Caco-2 (cell line): ENCODE measurements around the gene HECA. TPM values are rescaled to one million over a fixed set of nuclear protein-coding genes. Genes with fewer than 3 reads are reported as not detected.

Source experiments
- BruUV-seq: library from RNA; stranded (reverse); fragments of 400-500 nt; replicated peaks from 2 replicates; lab custom pipeline; 2021; lab: Mats Ljungman, UMichigan
- CTCF ChIA-PET: fragments of 300-600 bp; sonication (Branson Sonifier 250); formaldehyde crosslinking; loops from one replicate; lab custom pipeline; 2022; ENCODE audit warnings: antibody characterized with exemption; lab: Charles Lee
- POLR2A ChIA-PET: fragments of 300-600 bp; sonication (Branson Sonifier 250); formaldehyde crosslinking; loops from one replicate; lab custom pipeline; 2022; ENCODE audit warnings: antibody characterized with exemption; lab: Charles Lee
- DNase-seq, 2 experiments: peaks; one replicate each; pipeline versions ENCODE4 v3.0.0 to v3.0.0-alpha.2; 2020 to 2022
- H3K27me3 ChIP-seq: replicated peaks from 2 replicates; pipeline ENCODE4 v1.6.0; 2011; ENCODE audit warnings: low read length; ENCODE audit not compliant: control insufficient read depth, insufficient read depth
- H3K36me3 ChIP-seq: 2 replicates; pipeline ENCODE4 v1.5.1; 2011; ENCODE audit warnings: low read length; ENCODE audit not compliant: control insufficient read depth, insufficient read depth
- H3K4me1 ChIP-seq: fragments of 250-450 bp; sonication (Bioruptor Pico); 2 replicates; pipeline ENCODE4 v1.5.1; 2020; ENCODE audit warnings: mild to moderate bottlenecking
- H3K4me3 ChIP-seq: 2 replicates; pipeline ENCODE4 v1.5.1; 2011; ENCODE audit warnings: low read depth, mild to moderate bottlenecking, control low read depth, low read length
- H3K9me3 ChIP-seq: fragments of 250-450 bp; sonication (Bioruptor Pico); 2 replicates; pipeline ENCODE4 v1.5.1; 2020; ENCODE audit warnings: mild to moderate bottlenecking, moderate library complexity
- H3K27ac Mint-ChIP-seq: one replicate; pipeline ENCODE4 v1.8.0; 2022; ENCODE audit warnings: mixed read lengths; ENCODE audit not compliant: unreplicated experiment
- H3K27me3 Mint-ChIP-seq: one replicate; pipeline ENCODE4 v1.8.0; 2022; ENCODE audit warnings: mixed read lengths; ENCODE audit not compliant: insufficient read depth, unreplicated experiment
- H3K36me3 Mint-ChIP-seq: one replicate; pipeline ENCODE4 v1.8.0; 2022; ENCODE audit warnings: mild to moderate bottlenecking, mixed read lengths; ENCODE audit not compliant: insufficient read depth, unreplicated experiment
- H3K4me1 Mint-ChIP-seq: one replicate; pipeline ENCODE4 v1.8.0; 2022; ENCODE audit warnings: low read depth, mixed read lengths; ENCODE audit not compliant: unreplicated experiment
- H3K4me3 Mint-ChIP-seq: one replicate; pipeline ENCODE4 v1.8.0; 2022; ENCODE audit warnings: mild to moderate bottlenecking, moderate library complexity, mixed read lengths; ENCODE audit not compliant: unreplicated experiment
- H3K9me3 Mint-ChIP-seq: one replicate; pipeline ENCODE4 v1.8.0; 2022; ENCODE audit warnings: mixed read lengths; ENCODE audit not compliant: unreplicated experiment
- intact Hi-C: fragments of 100-400 bp; cut with micrococcal nuclease; formaldehyde crosslinking; loops from one replicate; pipeline ENCODE4 v1.10.0; 2022; ENCODE audit not compliant: unreplicated experiment
- total RNA-seq: library from RNA; stranded (reverse); gene quantifications from 2 replicates; pipeline ENCODE4 v1.2.3, GENCODE V29; 2022
- TF ChIP-seq, protein P1 (sequence below), 2 experiments: fragments of 200-600 bp in 1 of 2; IDR thresholded peaks; 1 replicate in 1 of 2; 2 replicates in 1 of 2; pipeline versions ENCODE4 v1.5.1 to v1.8.0; 2011 to 2022; ENCODE audit warnings: antibody characterized with exemption in 1 of 2, control low read depth in 1 of 2, inconsistent platforms in 1 of 2, low read depth in 1 of 2, low read length in 1 of 2, mild to moderate bottlenecking in 1 of 2, moderate library complexity in 1 of 2; ENCODE audit not compliant: insufficient read depth in 1 of 2, severe bottlenecking in 1 of 2, unreplicated experiment in 1 of 2

The HECA gene
- total RNA-seq, 1 experiment from 2014 or later, result 4.9 TPM

DNA sequence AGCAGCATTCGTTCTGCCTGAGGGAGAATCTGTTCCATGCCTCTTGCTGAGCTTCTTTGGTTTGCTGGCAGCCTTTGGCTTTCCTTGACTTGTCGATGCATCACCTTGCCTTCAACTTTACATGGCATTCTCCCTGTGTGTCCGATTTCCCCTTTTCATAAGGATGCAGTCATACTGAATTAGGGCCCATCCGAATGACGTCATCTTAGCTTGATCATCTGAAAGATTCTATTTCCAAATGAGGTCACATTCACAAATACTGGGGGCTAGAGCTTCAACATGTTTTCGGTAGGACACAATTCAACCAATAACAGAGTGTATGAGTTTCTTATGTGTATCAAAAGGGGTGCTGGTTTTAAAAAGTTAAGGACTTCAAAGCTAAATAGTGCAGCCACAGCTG lies 27.8 kb upstream of the HECA start:
- intact Hi-C loops, result no loop called here
- H3K36me3 Mint-ChIP-seq, result no peaks in the 10 kb centered on the region
- no peaks in the 10 kb centered on the region for H3K4me1 Mint-ChIP-seq
- no peaks in the 10 kb centered on the region for H3K27me3 ChIP-seq
- no peak overlapping the region for H3K27ac Mint-ChIP-seq
- ChIA-PET CTCF (no interaction called here), POLR2A (no interaction called here)
- no peaks in the 10 kb centered on the region for H3K27me3 Mint-ChIP-seq
- no peak for DNase-seq
- BruUV-seq, result no TSS peak
- TF ChIP-seq, protein P1, sequence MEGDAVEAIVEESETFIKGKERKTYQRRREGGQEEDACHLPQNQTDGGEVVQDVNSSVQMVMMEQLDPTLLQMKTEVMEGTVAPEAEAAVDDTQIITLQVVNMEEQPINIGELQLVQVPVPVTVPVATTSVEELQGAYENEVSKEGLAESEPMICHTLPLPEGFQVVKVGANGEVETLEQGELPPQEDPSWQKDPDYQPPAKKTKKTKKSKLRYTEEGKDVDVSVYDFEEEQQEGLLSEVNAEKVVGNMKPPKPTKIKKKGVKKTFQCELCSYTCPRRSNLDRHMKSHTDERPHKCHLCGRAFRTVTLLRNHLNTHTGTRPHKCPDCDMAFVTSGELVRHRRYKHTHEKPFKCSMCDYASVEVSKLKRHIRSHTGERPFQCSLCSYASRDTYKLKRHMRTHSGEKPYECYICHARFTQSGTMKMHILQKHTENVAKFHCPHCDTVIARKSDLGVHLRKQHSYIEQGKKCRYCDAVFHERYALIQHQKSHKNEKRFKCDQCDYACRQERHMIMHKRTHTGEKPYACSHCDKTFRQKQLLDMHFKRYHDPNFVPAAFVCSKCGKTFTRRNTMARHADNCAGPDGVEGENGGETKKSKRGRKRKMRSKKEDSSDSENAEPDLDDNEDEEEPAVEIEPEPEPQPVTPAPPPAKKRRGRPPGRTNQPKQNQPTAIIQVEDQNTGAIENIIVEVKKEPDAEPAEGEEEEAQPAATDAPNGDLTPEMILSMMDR (IDR thresholded peaks at IDR 0.05; ENCODE audit: insufficient read depth in 1 of 2, low read depth in 1 of 2, low read length in 1 of 2, severe bottlenecking in 1 of 2, unreplicated experiment in 1 of 2), result no peak
- H3K4me3 Mint-ChIP-seq, result no peak overlapping the region
- H3K9me3 Mint-ChIP-seq, result peaks cover 10% of the 10 kb centered on the region
- no peaks in the 10 kb centered on the region for H3K4me1 ChIP-seq
- H3K9me3 ChIP-seq, result no peaks in the 10 kb centered on the region
- no peaks in the 10 kb centered on the region for H3K36me3 ChIP-seq
- H3K4me3 ChIP-seq, result no peak overlapping the region

DNA sequence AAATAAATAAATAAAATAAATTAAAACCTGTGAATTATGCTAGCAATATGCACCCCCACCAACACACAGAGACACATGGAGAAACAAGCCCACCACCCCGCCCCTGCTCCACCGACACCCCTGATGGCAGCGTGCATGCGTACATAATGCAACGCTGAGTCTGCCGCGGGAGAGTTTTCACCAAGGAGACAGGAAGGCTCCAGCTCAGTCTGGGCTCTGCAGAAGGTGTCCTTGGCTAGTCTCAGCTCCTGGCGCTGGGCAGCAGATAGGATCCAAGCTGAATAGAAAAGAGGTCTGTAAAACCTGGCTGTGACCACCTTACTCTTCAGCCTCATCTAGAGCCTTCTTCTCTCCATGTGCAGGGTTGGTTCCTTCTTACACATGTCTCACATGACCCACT lies 26.5 kb upstream of the HECA start:
- H3K27me3 Mint-ChIP-seq, result no peaks in the 10 kb centered on the region
- Histone ChIP-seq H3K27me3 (no peaks in the 10 kb centered on the region), H3K4me1 (no peaks in the 10 kb centered on the region), H3K36me3 (no peaks in the 10 kb centered on the region), H3K9me3 (no peaks in the 10 kb centered on the region), H3K4me3 (no peak overlapping the region)
- CTCF ChIA-PET, result no interaction called here
- H3K4me3 Mint-ChIP-seq, result no peak overlapping the region
- no peak for DNase-seq
- TF ChIP-seq, protein P1 (IDR thresholded peaks at IDR 0.05; ENCODE audit: insufficient read depth in 1 of 2, low read depth in 1 of 2, low read length in 1 of 2, severe bottlenecking in 1 of 2, unreplicated experiment in 1 of 2), result no peak
- H3K4me1 Mint-ChIP-seq, result no peaks in the 10 kb centered on the region
- H3K27ac Mint-ChIP-seq, result no peak overlapping the region
- peaks cover 7% of the 10 kb centered on the region for H3K9me3 Mint-ChIP-seq
- no peaks in the 10 kb centered on the region for H3K36me3 Mint-ChIP-seq
- no TSS peak for BruUV-seq
- intact Hi-C loops, result loop anchor here (2.0 kb wide), 1 partner anchor 120 kb away; the partner anchor contains the start of gene REPS1
- POLR2A ChIA-PET, result no interaction called here

DNA sequence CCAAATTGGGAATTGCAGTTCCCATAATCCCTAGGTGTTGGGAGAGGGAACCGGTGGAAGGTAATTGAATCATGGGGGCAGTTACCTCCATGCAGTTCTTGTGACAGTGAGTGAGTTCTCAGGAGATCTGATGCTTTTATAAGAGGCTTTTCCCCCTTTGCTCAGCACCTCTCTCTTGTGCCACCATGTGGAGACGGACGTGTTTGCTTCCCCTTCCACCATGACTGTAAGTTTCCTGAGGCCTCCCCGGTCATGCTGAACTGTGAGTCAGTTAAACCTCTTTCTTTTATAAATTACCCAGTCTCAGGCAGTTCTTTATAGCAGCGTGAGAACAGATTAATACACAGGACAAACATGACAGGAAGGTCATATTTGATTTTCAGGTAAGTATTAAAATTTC lies 25.3 kb upstream of the HECA start:
- POLR2A ChIA-PET, result no interaction called here
- no peaks in the 10 kb centered on the region for H3K9me3 Mint-ChIP-seq
- no TSS peak for BruUV-seq
- peak overlapping the region; percentile 33 for H3K27ac Mint-ChIP-seq
- TF ChIP-seq, protein P1 (IDR thresholded peaks at IDR 0.05; ENCODE audit: insufficient read depth in 1 of 2, low read depth in 1 of 2, low read length in 1 of 2, severe bottlenecking in 1 of 2, unreplicated experiment in 1 of 2), result peak; percentile 46 to 62
- no peak overlapping the region for H3K4me3 Mint-ChIP-seq
- intact Hi-C loops, result loop anchor here (1.0 to 2.0 kb wide), 3 partner anchors 80 to 291 kb away; partner anchors contain the start of gene REPS1
- Histone ChIP-seq H3K36me3 (no peaks in the 10 kb centered on the region), H3K27me3 (no peaks in the 10 kb centered on the region), H3K4me3 (no peak overlapping the region), H3K4me1 (no peaks in the 10 kb centered on the region), H3K9me3 (no peaks in the 10 kb centered on the region)
- peak; percentile 58 to 59 for DNase-seq
- CTCF ChIA-PET, result no interaction called here
- no peaks in the 10 kb centered on the region for H3K27me3 Mint-ChIP-seq
- H3K4me1 Mint-ChIP-seq, result no peaks in the 10 kb centered on the region
- no peaks in the 10 kb centered on the region for H3K36me3 Mint-ChIP-seq
